Measurements from ENCODE around the gene HDAC5.

Gene HDAC5

DNA sequence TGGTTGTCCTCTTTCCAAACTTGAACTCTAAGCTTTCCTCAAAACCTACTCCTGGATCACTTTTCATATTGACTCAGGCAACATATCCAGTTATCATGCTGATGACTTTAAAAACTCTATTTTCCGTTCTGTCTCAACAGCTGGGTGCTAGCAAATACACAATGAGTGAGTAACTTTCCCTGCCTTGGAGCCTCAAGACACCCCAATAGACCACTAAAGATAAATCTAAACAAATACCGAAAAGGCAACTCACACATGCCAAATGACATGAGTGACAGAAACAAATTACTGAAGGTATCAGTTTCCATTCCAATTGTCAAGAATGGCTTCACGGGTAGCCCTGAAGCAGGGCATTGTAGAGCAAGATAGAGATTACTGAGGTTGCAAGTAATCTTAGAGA, 93.0 kb downstream of the HDAC5 start:
- Histone ChIP-seq H3K27ac (ENCODE audit: low read depth, low read length) (no peak overlapping the region), H3K79me2 (ENCODE audit: control insufficient read depth, low read length) (no peaks in the 10 kb centered on the region), H3K4me2 (ENCODE audit: low read length) (no peak overlapping the region), H3K9me2 (replicated peaks; ENCODE audit: control insufficient read depth, low read length) (no peaks in the 10 kb centered on the region), H3K9me3 (ENCODE audit: control insufficient read depth, insufficient read depth, low read length) (no peaks in the 10 kb centered on the region), H4K20me1 (ENCODE audit: control insufficient read depth, insufficient read depth, low read depth, low read length) (0 out of 2 replicates have a peak, but pooled peaks cover 2% of the 10 kb centered on the region), H3K4me1 (ENCODE audit: control insufficient read depth, low read length) (peaks cover 8% of the 10 kb centered on the region), H3K36me3 (ENCODE audit: control insufficient read depth, low read length) (peaks cover 38% of the 10 kb centered on the region), H3F3A (ENCODE audit: control insufficient read depth, insufficient read depth) (peaks cover 6% of the 10 kb centered on the region; the same call in 1 of the 2 replicates), H3K4me3 (ENCODE audit: low read length) (no peak overlapping the region), H3K27me3 (ENCODE audit: control insufficient read depth, low read length) (no peaks in the 10 kb centered on the region)
- TF ChIP-seq EZH2phosphoT487 (IDR thresholded peaks at IDR 0.05; ENCODE audit: borderline replicate concordance, low read length) = no peak
- TF ChIP-seq, protein P1, sequence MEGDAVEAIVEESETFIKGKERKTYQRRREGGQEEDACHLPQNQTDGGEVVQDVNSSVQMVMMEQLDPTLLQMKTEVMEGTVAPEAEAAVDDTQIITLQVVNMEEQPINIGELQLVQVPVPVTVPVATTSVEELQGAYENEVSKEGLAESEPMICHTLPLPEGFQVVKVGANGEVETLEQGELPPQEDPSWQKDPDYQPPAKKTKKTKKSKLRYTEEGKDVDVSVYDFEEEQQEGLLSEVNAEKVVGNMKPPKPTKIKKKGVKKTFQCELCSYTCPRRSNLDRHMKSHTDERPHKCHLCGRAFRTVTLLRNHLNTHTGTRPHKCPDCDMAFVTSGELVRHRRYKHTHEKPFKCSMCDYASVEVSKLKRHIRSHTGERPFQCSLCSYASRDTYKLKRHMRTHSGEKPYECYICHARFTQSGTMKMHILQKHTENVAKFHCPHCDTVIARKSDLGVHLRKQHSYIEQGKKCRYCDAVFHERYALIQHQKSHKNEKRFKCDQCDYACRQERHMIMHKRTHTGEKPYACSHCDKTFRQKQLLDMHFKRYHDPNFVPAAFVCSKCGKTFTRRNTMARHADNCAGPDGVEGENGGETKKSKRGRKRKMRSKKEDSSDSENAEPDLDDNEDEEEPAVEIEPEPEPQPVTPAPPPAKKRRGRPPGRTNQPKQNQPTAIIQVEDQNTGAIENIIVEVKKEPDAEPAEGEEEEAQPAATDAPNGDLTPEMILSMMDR (IDR thresholded peaks at IDR 0.05; ENCODE audit: low read depth, low read length, poor library complexity, severe bottlenecking) = no peak

DNA sequence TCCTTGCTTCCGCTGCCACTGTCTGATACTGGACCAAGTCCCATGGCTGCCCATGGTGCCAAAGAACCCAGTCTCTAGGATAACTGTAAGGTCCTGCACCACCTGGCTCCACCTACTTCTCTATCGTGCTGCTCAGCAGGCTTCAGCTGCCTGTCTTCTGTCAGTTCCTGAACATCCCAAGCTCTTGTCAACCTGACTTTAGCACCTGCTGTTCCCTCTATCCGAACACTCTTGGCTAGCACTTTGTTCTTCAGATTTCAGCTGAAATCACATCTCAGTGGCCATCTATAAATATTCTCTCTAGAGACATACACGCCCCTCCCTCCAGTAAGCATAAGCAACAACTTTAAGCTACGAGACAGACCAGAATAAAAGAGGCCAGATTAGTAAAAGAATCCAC, 93.7 kb downstream of the HDAC5 start:
- TF ChIP-seq, protein P1 (IDR thresholded peaks at IDR 0.05; ENCODE audit: low read depth, low read length, poor library complexity, severe bottlenecking) = no peak
- no peak for TF ChIP-seq EZH2phosphoT487 (IDR thresholded peaks at IDR 0.05; ENCODE audit: borderline replicate concordance, low read length)
- 0 out of 2 replicates have a peak, but pooled peaks cover 2% of the 10 kb centered on the region for H4K20me1 ChIP-seq (ENCODE audit: control insufficient read depth, insufficient read depth, low read depth, low read length)

More for the DNA sequence above, 93.7 kb downstream of the HDAC5 start:
- no peaks in the 10 kb centered on the region for H3K79me2 ChIP-seq (ENCODE audit: control insufficient read depth, low read length)
- peaks cover 6% of the 10 kb centered on the region; the same call in 1 of the 2 replicates for H3F3A ChIP-seq (ENCODE audit: control insufficient read depth, insufficient read depth)
- no peaks in the 10 kb centered on the region for H3K9me2 ChIP-seq (replicated peaks; ENCODE audit: control insufficient read depth, low read length)
- H3K4me3 ChIP-seq (ENCODE audit: low read length) = no peak overlapping the region
- peaks cover 8% of the 10 kb centered on the region for H3K4me1 ChIP-seq (ENCODE audit: control insufficient read depth, low read length)
- no peaks in the 10 kb centered on the region for H3K27me3 ChIP-seq (ENCODE audit: control insufficient read depth, low read length)
- H3K36me3 ChIP-seq (ENCODE audit: control insufficient read depth, low read length) = peaks cover 38% of the 10 kb centered on the region
- no peaks in the 10 kb centered on the region for H3K9me3 ChIP-seq (ENCODE audit: control insufficient read depth, insufficient read depth, low read length)
- no peak overlapping the region for H3K4me2 ChIP-seq (ENCODE audit: low read length)
- no peak overlapping the region for H3K27ac ChIP-seq (ENCODE audit: low read depth, low read length)
